Gastrocnemius medialis (tissue), 4 donors: ENCODE data around the gene EBNA1BP2.

Source experiments
- POLR2A ChIP-seq, 2 donors: fragments of 450-650 bp; IDR thresholded peaks; one replicate each; pipeline ENCODE4 v1.6.1; 2017; ENCODE audit warnings: antibody characterized with exemption in 2 of 2, mild to moderate bottlenecking in 2 of 2, moderate library complexity in 2 of 2
- TF ChIP-seq, protein P1 (sequence below), 5 experiments: fragments of 450-650 bp in 3 of 5; fragments of 200-600 bp in 2 of 5; sonication (generic) in 2 of 5; IDR thresholded peaks in 4 of 5; conservative IDR thresholded peaks in 1 of 5; 1 replicate in 4 of 5; 2 replicates in 1 of 5; pipeline ENCODE4 v1.5.1; 2016 to 2019; ENCODE audit warnings: antibody characterized with exemption in 5 of 5, mild to moderate bottlenecking in 3 of 5, moderate library complexity in 3 of 5

DNA sequence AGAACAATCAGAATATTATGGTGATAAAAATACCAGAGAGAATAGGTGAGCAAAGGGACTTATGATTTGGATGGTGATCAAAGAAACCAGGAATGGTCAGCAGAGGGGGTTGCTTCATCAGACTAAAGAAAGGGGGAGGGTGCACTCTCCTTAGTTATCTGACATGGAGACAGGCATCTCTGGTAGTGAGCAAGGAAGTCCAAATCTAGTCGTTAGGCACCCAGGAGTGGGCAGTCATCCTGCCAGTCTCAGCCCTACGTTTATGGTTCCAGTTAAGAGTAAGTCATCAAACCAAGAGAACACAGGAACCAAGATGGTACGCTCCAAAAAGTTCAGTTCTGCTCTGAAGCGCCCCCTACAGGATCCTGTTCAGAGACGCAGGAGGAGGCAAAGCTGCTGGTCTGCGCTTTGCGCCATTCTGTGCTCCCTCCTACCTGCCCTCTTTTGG lies 28.6 kb downstream of the EBNA1BP2 start:
- TF ChIP-seq POLR2A (IDR thresholded peaks at IDR 0.05) = no peak
- TF ChIP-seq, protein P1, sequence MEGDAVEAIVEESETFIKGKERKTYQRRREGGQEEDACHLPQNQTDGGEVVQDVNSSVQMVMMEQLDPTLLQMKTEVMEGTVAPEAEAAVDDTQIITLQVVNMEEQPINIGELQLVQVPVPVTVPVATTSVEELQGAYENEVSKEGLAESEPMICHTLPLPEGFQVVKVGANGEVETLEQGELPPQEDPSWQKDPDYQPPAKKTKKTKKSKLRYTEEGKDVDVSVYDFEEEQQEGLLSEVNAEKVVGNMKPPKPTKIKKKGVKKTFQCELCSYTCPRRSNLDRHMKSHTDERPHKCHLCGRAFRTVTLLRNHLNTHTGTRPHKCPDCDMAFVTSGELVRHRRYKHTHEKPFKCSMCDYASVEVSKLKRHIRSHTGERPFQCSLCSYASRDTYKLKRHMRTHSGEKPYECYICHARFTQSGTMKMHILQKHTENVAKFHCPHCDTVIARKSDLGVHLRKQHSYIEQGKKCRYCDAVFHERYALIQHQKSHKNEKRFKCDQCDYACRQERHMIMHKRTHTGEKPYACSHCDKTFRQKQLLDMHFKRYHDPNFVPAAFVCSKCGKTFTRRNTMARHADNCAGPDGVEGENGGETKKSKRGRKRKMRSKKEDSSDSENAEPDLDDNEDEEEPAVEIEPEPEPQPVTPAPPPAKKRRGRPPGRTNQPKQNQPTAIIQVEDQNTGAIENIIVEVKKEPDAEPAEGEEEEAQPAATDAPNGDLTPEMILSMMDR (IDR thresholded peaks at IDR 0.05 in 4 of 5, conservative IDR thresholded peaks at IDR 0.05 in 1 of 5) = no peak
